GM12878 (cell line): ENCODE data around the gene DOCK1. TPM values are rescaled to one million over a fixed set of nuclear protein-coding genes. Genes with fewer than 3 reads are reported as not detected.

ENCODE experiments used
- ATAC-seq: fragments of 200-7000 bp; cut with Tn5 transposase; 3 replicates; pipeline ENCODE4 v1.9.1; 2020; ENCODE audit warnings: mild to moderate bottlenecking, moderate library complexity
- BruUV-seq: library from RNA; stranded (reverse); fragments of 400-500 nt; replicated peaks from 2 replicates; lab custom pipeline; 2021; lab: Mats Ljungman, UMichigan
- CTCF ChIA-PET: fragments of 300-600 bp; sonication (Branson Sonifier 250); formaldehyde crosslinking; extraction: SDS; loops from one replicate; lab custom pipeline; 2021; ENCODE audit warnings: inconsistent platforms; lab: Yijun Ruan, JAX
- POLR2A ChIA-PET: fragments of 350-600 bp; formaldehyde crosslinking; extraction: SDS; loops from one replicate; lab custom pipeline; 2021; ENCODE audit warnings: inconsistent platforms; lab: Charles Lee
- RAD21 ChIA-PET: fragments of 300-600 bp; sonication (Branson Sonifier 250); formaldehyde crosslinking; loops from one replicate; lab custom pipeline; 2023; ENCODE audit warnings: antibody characterized with exemption; ENCODE audit not compliant: unreplicated experiment; lab: Charles Lee
- SMC1A ChIA-PET: fragments of 300-600 bp; sonication (Branson Sonifier 250); formaldehyde crosslinking; loops from one replicate; lab custom pipeline; 2023; ENCODE audit not compliant: unreplicated experiment, uncharacterized antibody; lab: Charles Lee
- DNase-seq: peaks from one replicate; pipeline ENCODE4 v3.0.0-alpha.2; 2011; ENCODE audit warnings: low read depth, low spot score
- FAIRE-seq: peaks from 3 replicates; lab custom pipeline; 2011; peaks lifted over from hg19 to GRCh38; lab: Jason Lieb, UNC
- H2AFZ ChIP-seq: 2 replicates; pipeline ENCODE4 v1.6.0; 2011; ENCODE audit warnings: low read depth, low read length, control low read depth; ENCODE audit not compliant: control insufficient read depth
- H3K27ac ChIP-seq: 2 replicates; pipeline ENCODE4 v1.5.1; 2011; ENCODE audit warnings: control low read depth; ENCODE audit not compliant: control insufficient read depth, insufficient read depth
- H3K27me3 ChIP-seq, 2 experiments: replicated peaks in 1 of 2; 2 replicates each; pipeline versions ENCODE4 v1.6.0 to v1.6.1; 2011; ENCODE audit warnings: low read length in 1 of 2; ENCODE audit not compliant: control insufficient read depth in 2 of 2, insufficient read depth in 2 of 2
- H3K36me3 ChIP-seq, 2 experiments: 2 replicates each; pipeline ENCODE4 v1.5.1; 2011; ENCODE audit warnings: low read length in 1 of 2; ENCODE audit not compliant: control insufficient read depth in 2 of 2, insufficient read depth in 2 of 2
- H3K4me1 ChIP-seq: 2 replicates; pipeline ENCODE4 v1.6.1; 2011; ENCODE audit warnings: mild to moderate bottlenecking, low read length, moderate library complexity, mixed read lengths; ENCODE audit not compliant: control insufficient read depth, insufficient read depth
- H3K4me2 ChIP-seq: 2 replicates; pipeline ENCODE4 v1.6.0; 2011; ENCODE audit warnings: control low read depth; ENCODE audit not compliant: control insufficient read depth, insufficient read depth
- H3K4me3 ChIP-seq: fragments of 200-600 bp; sonication (generic); 2 replicates; pipeline ENCODE4 v1.5.1; 2016
- H3K79me2 ChIP-seq: 2 replicates; pipeline ENCODE4 v1.6.0; 2011; ENCODE audit warnings: low read length; ENCODE audit not compliant: control insufficient read depth, insufficient read depth
- H3K9ac ChIP-seq: 2 replicates; pipeline ENCODE4 v1.8.0; 2011; ENCODE audit warnings: low read length, control low read depth, mixed read lengths; ENCODE audit not compliant: control insufficient read depth, insufficient read depth
- H3K9me3 ChIP-seq: replicated peaks from 3 replicates; pipeline ENCODE4 v1.5.1; 2011; ENCODE audit warnings: mild to moderate bottlenecking, low read length; ENCODE audit not compliant: control insufficient read depth, insufficient read depth
- H4K20me1 ChIP-seq: 2 replicates; pipeline ENCODE4 v1.6.0; 2011; ENCODE audit not compliant: control insufficient read depth, insufficient read depth
- E4F1 ChIP-seq: fragments of 450-650 bp; IDR thresholded peaks from 2 replicates; pipeline ENCODE4 v1.6.1; 2018; ENCODE audit warnings: borderline replicate concordance, mild to moderate bottlenecking; ENCODE audit not compliant: partially characterized antibody
- KAT2A ChIP-seq: conservative IDR thresholded peaks from 2 replicates; pipeline ENCODE4 v1.6.1; 2011; ENCODE audit warnings: low read depth, low read length; ENCODE audit not compliant: control insufficient read depth
- WGBS: methylation state at CpG from one replicate; pipeline ENCODE4 v1.1.6; 2016; ENCODE audit warnings: low lambda C conversion rate; ENCODE audit not compliant: insufficient replicate concordance, insufficient coverage; ENCODE audit errors: missing lambda C conversion rate; 5-methylcytosine and 5-hydroxymethylcytosine counted together
- in situ Hi-C: fragments of 300-500 bp; cut with MboI; formaldehyde crosslinking; loops from 9 replicates; pipeline ENCODE4 v1.14.3; 2018; ENCODE audit warnings: mixed read lengths
- intact Hi-C: fragments of 100-400 bp; cut with micrococcal nuclease; formaldehyde crosslinking; loops from one replicate; pipeline ENCODE4 v1.14.2; 2022; ENCODE audit not compliant: unreplicated experiment
- polyA plus RNA-seq, 11 experiments: library from polyadenylated mRNA; depleted of rRNA in 4 of 11; unstranded in 6 of 11; stranded (reverse) in 5 of 11; fragments of >200 nt; fragmentation: Nextera tagmentation in 4 of 11; fragmentation: Illumina TruSeq in 1 of 11; extraction: Ambion mirVana in 4 of 11; extraction: Trizol in 1 of 11; gene quantifications; 1 replicate in 1 of 11; 2 replicates in 10 of 11; pipeline versions ENCODE4 v1.2.1 to v1.2.3, GENCODE V29; 2011 to 2016; ENCODE audit warnings: inconsistent platforms in 2 of 11, missing spikeins in 2 of 11, low read depth in 1 of 11
- total RNA-seq, 4 experiments: library from RNA; depleted of rRNA in 3 of 4; stranded (reverse); fragments of >200 nt in 3 of 4; fragmentation: Illumina TruSeq in 1 of 4; extraction: Trizol in 1 of 4; gene quantifications; 2 replicates each; pipeline versions ENCODE4 v1.2.1 to v1.2.3, GENCODE V29; 2013 to 2021
- TF ChIP-seq, protein P1 (sequence below): IDR thresholded peaks from 2 replicates; pipeline ENCODE4 v1.6.1; 2011; ENCODE audit warnings: mild to moderate bottlenecking, low read depth, low read length, moderate library complexity; ENCODE audit not compliant: insufficient replicate concordance
- TF ChIP-seq, protein P2 (sequence below): fragments of 450-650 bp; IDR thresholded peaks from 2 replicates; pipeline ENCODE4 v1.6.1; 2017; ENCODE audit warnings: antibody characterized with exemption, mild to moderate bottlenecking, moderate library complexity

The DOCK1 gene
- total and polyA plus RNA-seq, 10 of the 15 experiments (the other 5 are each of a cell fraction or from before 2014, with no cell fraction given): 0.05 to 0.18 TPM; not detected in 8

DNA sequence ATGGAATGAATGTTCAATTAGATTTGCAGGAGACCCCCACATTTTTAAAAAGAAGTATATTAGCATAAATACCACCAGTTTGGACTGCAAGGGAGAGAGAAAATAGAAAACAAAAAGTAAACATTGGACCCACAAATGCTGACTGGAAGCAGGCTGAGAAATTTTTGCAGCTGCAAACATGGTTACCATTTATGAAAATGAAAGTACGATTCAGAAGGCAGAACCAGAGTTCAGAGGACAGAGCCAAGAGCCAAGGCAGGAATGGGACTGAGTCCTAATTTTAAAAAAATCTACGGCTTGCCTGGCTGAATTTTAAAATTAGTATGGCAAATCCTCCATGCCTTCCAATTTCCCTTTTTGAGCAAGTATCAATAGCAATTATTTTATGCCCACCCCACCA is 569.3 kb downstream of the DOCK1 start (continued):
- TF ChIP-seq, protein P1, sequence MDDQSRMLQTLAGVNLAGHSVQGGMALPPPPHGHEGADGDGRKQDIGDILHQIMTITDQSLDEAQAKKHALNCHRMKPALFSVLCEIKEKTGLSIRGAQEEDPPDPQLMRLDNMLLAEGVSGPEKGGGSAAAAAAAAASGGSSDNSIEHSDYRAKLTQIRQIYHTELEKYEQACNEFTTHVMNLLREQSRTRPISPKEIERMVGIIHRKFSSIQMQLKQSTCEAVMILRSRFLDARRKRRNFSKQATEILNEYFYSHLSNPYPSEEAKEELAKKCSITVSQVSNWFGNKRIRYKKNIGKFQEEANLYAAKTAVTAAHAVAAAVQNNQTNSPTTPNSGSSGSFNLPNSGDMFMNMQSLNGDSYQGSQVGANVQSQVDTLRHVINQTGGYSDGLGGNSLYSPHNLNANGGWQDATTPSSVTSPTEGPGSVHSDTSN: no peak
- no peak for TF ChIP-seq E4F1
- no peak for TF ChIP-seq KAT2A

GRCh38 chr10:127485153-127485857 is 580.1 kb downstream of the DOCK1 start:
- H3K4me1 ChIP-seq: no peaks in the 10 kb centered on the region
- POLR2A ChIA-PET: no interaction called here
- no peaks in the 10 kb centered on the region for H3K79me2 ChIP-seq
- no peak for ATAC-seq
- no peaks in the 10 kb centered on the region for H4K20me1 ChIP-seq
- no peak overlapping the region for H3K9ac ChIP-seq
- H2AFZ ChIP-seq: no peak overlapping the region
- H3K27ac ChIP-seq: no peak overlapping the region
- SMC1A ChIA-PET: no interaction called here
- no peak overlapping the region for H3K4me2 ChIP-seq
- no peak for DNase-seq
- in situ Hi-C loops (no loop called here), intact Hi-C loops (no loop called here)
- H3K27me3 ChIP-seq: no peaks in the 10 kb centered on the region
- H3K36me3 ChIP-seq: no peaks in the 10 kb centered on the region
- TF ChIP-seq, protein P2, sequence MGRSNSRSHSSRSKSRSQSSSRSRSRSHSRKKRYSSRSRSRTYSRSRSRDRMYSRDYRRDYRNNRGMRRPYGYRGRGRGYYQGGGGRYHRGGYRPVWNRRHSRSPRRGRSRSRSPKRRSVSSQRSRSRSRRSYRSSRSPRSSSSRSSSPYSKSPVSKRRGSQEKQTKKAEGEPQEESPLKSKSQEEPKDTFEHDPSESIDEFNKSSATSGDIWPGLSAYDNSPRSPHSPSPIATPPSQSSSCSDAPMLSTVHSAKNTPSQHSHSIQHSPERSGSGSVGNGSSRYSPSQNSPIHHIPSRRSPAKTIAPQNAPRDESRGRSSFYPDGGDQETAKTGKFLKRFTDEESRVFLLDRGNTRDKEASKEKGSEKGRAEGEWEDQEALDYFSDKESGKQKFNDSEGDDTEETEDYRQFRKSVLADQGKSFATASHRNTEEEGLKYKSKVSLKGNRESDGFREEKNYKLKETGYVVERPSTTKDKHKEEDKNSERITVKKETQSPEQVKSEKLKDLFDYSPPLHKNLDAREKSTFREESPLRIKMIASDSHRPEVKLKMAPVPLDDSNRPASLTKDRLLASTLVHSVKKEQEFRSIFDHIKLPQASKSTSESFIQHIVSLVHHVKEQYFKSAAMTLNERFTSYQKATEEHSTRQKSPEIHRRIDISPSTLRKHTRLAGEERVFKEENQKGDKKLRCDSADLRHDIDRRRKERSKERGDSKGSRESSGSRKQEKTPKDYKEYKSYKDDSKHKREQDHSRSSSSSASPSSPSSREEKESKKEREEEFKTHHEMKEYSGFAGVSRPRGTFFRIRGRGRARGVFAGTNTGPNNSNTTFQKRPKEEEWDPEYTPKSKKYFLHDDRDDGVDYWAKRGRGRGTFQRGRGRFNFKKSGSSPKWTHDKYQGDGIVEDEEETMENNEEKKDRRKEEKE: no peak
- no peak for TF ChIP-seq KAT2A
- no peak for FAIRE-seq
- no peaks in the 10 kb centered on the region for H3K9me3 ChIP-seq
- H3K4me3 ChIP-seq: no peak overlapping the region
- 56% methylated on average over 16 of the region's 16 CpGs for WGBS
- RAD21 ChIA-PET: no interaction called here
- CTCF ChIA-PET: no interaction called here
- BruUV-seq: no TSS peak
